GOT3 (cell line): Measurements from ENCODE around the gene GPHB5.
"Not testable (repeated sequence)": the region's sequence is repeated elsewhere in the genome, so short reads cannot be mapped to it uniquely, and the experiment has no call there.

Experiments
- DNase-seq: peaks from one replicate; lab custom pipeline; 2025; ENCODE audit warnings: mixed read lengths; lab: John Stamatoyannopoulos, UW

The GPHB5 gene

DNA sequence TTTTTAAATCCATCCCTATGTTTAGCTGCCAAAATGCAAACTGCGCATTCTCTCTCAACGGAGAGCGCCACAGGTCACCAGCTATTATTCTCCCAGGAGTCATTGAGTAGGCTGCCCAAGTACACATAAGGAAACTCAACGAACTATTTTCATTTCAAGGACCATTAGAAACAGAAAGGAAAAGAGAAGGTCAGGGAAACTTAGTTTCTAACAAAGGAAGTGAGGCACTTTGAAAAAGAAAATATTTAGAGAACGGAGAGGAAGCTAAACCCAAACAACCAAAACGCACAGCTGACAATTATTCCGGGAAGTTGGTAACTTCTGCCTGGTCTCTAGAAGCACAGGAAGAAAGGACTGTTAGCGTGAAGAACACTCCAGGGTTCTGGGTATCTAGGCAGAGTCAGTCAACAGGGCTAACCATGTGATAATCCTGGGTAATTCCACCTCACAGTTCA is 23.5 kb downstream of the GPHB5 start:
- DNase-seq = no peak

DNA sequence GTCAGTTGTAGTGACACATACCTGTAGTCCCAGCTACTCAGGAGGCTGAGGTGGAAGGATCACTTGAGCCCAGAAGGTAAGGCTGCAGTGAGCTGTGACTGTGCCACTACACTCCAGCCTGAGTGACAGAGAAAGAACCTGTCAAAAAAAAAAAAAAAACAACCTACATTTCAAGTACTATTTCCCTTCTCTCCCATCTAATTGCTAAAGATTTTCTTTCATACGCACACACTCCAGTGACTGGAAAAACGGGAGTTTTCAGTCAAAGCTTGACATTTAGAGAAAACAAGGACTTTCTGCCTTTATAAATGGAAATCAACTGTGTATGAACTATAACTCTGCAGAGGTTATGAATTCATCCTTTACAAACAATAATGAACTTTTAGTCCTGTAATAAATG is 25.9 kb downstream of the GPHB5 start:
- no peak for DNase-seq

DNA sequence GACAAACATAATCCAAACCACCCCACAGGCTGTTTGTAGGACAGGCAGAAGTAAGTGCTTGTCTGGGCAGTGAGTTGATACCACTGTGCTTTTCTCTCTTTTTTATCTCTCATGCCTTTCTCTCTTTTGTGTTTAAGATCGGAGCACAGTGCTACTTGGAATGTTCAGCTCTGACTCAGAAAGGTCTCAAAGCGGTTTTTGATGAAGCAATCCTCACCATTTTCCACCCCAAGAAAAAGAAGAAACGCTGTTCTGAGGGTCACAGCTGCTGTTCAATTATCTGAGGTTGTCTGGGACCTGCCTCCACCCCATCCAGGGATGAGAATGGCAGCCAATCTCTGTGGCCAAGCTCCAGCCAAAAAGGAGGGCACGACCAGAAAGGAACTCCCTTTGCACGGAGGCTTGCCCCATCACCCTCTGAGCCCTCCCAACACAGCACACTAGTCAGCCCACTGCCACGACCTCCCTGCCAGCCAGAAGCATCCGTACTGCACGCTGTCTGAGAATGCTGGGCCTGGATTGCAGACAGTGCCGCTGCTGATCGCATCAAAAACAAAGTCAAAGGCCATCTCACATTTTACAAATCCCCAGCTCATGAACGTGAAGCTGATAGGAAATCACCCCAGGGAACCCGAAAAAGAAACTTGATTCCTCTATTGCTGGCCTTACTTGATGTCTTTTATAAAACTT is 27.8 kb downstream of the GPHB5 start:
- DNase-seq = no peak

DNA sequence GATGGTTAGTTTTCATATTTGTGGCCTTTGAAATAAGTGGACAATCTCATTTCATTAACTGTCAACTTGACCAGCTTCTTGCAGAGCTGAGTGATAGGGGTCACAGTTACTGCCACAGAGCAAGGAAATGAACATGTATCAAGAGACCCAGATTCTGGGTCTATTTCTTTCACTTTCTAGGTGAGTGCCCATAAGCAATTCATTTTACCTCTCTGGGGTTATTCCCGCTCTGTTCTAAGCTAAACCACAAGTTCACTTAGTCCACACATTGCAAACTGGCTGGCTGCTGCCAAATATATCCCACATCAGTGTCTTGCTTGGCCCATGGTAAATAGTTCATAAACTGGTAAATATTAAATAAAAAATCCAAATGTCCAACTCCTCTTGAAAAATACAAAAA is 29.9 kb downstream of the GPHB5 start:
- DNase-seq = no peak

DNA sequence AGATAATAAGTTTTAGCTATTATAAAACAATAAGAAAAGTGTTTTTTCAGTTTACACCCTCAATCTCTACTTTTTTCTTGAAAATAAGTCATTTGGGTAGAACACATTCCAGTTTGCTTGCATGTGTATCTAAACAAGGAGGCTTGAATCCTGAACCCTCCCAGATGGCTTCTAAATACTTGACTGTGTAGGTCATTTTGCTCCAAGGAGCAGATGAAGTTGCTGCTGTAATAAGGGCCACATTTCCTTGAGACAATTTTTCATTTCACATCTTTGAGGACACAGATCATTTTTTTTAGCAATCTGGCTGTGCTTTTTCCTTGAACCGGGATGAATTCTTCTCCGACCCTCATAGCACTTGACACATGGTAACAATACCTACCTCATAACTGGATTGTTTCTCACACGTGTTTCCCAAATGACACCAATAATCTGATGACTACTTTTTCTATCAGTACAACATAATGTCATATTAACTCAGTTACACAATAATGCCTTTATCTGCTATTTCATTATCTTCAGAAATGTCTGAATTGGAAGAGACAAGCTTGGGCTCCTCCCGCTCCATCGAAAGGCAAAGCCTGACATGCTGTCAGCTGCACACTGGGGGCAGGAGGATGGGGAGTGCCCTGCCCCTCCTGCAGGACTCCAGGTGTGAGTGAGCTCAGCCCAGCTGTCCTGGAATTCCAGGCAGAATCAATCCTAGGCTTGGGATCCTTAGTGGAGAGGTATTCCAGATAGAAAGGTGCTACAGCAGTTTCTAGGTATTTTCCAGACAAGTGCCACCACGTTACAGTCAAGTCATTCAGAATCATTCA is 30.9 kb downstream of the GPHB5 start:
- DNase-seq = no peak

DNA sequence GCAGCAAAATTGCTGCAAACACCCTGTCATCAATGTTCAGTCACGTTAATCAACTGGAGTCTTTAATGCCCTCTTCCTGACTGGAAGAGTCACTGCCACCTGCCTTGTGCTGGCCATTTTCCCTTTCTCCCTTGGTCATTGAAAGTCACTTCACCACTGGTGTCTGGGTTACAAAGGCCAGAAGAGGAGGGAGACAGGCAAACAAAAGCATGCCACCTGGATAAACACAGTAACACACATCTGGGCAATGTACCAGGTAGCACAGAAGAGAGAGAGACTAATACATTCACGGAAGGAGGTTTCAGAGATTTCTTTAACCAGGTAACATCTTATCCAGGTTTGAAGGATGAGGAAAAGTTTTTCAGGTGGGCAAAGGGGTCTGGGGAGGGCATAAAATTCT is 32.7 kb downstream of the GPHB5 start:
- DNase-seq = no peak

DNA sequence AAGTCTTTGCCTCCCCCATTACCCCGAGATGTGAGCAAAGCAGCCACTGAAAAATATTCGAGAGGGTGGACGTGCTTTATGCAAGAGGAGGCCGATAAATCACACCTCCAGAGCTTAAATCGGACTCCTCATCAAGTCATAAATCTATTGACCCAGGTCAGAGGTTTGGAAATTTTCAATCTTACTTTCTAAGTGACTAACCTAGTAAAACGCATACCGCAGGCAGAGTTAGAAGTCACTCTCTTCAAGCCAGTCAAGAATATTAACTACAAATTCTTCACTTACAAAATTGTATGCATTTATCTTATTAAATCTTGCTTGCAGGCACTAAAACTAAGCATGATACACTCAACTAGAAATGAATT is 34.9 kb downstream of the GPHB5 start:
- no peak for DNase-seq

DNA sequence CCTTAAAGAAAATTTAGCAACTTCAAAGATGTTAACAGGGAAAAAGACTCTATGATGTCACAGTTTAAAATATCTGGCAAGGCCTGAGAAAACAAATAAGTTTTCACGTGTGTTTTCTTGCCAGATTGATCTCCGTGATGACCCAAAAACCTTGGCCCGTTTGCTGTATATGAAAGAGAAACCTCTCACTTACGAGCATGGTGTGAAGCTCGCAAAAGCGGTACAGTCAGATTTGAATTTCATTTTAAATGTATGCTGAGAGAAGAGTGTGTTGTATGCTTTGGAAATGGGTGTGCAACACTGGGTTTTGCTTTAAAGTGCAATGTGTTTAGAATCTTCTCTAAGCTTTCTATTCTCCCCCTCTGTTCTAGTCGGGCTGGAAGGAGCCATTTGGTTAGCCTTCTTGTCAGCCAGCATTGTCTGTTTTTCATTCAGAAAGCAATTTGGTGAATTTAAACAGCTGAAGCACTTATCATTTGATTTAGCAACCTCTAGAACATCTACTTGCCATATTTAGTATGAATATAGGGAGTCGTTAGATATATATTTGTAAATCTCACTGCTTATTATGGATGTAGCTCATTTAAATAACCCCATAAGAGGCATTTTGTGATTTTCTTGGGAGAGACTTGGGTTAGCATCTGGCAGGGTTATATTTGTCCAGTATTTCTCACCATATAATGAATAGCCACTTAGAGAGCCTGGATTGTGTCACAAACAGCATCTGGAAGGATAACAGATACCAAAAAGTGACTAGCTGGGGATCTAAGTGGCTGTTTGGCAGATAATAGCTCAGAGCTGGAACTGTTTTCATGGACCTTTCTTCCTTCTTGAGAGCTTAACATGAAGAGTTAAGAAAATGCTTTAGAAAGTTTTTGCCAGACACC is 35.5 kb downstream of the GPHB5 start:
- no peak for DNase-seq

DNA sequence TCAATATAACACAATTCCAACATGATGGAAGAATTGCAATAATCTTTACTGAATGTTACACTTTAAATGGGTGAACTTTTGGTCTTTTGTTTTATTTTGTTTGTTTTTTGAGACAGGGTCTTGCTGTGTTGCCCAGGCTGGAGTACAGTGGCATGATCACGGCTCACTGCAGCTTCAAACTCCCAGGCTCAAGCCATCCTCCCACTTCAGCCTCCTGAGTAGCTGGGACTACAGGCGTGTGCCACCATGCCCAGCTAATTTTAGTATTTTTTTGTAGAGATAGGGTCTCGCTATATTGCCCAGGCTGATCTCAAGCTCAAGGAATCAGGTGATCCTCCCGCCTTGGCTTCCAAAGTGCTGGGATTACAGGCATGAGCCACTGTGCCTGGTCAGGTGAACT is 38.8 kb downstream of the GPHB5 start:
- DNase-seq = not testable (repeated sequence)

DNA sequence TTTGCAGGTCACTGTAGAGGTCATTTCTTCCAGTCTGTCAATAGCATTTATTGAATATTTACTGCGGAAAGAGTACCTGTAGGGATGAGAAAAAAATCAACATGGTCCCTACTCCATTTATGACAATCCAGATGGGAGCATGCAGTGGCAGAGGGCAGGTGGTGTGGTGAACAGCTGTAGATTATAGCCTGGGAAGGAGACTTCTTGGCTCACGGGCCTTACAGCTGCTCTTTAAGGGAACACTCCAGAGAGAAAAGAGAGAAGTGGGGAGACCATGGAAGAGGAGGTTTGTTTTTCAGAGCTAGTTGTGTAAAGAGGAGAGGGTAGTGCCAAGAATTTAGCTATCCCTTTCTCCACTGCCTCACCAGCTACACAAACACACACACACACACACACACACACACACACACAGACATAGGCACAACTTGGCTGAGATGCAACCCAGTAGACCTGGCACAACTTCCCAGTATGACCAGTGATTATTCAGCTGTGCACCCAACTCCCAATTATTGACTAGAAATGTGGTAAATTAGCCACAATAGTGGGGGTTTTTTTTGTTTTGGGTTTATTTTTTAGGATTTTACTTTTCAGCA is 41.0 kb downstream of the GPHB5 start:
- no peak for DNase-seq

DNA sequence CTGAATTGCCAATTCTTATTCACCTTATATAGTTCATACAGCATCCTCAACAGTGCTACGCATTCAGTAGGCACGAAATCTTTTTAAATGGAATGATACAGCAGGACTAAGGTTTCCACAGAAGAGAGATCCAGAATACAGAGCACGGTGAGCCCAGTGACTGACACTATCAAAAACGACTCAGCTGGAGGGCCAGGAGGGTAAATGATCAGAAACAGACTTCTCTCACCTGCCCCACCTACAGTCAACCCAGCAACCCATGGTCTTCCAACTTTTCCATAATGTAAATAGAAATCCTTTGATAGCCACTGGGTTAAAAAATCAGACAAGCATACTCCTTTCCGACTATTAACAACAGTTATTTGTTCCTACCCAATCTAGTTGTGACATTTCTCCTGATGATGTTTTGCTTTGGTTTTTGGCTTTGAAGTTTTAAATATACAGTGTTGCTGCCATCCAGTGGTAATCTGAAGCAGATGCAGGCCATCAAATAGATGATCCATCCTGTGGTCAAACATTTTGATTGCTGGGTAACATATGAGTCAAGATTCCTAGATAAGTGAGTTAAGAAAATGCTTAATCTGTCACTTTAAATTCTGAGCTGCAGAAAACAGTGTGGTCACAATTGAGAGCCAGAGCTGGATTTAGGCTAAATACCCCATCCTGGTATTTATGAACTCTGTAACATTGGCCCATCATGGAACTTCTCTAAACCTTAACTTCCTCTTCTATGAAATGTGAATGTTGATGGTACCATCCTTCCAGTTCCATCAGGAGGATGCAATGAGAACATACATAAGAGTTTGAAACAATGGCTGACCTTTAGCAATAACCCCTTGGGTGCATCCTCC is 42.0 kb downstream of the GPHB5 start:
- no peak for DNase-seq

DNA sequence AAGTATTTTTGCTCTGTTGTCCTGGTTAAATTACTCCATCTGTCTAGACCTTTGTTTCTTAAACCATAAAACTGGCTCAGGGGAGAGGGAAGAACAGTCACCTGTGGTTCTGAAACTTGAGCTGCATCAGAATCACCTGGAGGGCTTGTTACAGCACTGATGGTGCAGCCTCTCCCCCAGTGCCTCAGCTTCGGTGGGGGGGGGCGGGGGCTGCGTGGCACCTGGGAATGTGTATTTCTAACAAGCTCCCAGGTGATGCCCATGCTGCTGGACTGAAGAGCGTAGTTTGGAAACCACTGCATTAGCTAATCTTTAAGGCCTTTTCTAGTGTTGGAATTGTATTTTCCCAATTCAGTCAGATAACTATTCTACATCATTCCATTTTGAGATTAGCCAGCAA is 42.7 kb downstream of the GPHB5 start:
- DNase-seq = no peak

DNA sequence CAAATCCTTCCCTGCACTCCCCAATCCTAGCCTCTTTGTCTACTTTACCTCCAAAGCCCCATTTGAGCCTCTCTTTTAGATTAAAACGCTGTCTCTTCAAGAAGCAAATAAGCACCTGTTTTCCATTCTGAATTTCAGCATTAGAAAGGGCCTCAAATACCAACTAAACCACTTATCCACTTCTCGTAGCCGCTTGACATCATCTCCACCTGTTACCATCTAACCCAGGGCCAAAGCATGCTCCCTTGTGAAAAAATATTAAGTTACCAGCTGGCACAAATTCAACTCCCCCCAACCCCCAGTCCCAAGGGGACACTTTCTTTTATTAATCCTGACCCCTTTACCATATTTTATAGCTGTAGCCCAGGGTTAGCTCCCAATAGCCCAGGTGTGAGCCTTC is 43.1 kb downstream of the GPHB5 start:
- DNase-seq = no peak

DNA sequence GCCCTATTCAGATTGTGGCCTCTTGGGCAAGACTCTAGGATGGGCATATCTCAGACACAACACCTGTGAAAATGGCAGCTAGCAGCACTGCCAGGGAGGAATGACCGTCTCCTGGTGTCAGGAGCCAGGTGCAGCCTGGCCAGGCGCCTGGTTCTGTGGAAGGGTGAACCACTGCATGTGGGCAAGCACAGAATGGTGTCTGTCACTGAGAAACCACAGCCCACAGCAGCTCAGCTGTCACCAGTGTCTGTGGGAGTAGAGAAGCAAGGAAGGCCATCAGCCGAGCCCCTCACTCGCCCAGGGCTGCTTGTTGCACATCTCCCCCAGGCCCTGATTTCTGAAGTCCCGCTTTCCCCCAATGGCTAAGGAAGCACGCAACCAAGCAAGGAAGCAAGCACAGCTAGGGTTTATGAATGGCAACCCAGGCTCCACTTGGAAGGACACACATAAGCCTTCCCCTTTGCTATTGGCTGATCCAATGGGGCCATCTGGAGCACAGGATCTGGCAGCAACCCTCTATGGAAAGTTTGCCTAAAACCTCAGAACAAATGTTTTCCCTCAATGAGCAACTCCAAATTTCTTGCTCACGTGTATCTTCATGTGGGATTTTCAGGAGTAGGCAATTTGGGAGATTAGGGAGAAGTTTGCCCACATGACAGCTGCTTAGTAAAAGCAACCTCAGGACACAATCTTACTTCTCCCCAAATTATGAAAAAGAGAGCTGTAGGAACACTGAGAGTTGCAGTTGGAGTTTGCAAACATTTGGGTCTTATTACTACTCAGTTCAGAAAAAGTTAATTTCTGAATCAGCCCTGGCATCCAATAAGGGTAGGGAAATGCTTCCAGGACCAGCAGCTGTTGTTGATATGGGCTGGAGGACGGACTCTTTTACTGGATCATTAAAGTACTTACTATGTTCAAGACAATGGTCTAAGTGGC is 44.7 kb downstream of the GPHB5 start:
- no peak for DNase-seq

DNA sequence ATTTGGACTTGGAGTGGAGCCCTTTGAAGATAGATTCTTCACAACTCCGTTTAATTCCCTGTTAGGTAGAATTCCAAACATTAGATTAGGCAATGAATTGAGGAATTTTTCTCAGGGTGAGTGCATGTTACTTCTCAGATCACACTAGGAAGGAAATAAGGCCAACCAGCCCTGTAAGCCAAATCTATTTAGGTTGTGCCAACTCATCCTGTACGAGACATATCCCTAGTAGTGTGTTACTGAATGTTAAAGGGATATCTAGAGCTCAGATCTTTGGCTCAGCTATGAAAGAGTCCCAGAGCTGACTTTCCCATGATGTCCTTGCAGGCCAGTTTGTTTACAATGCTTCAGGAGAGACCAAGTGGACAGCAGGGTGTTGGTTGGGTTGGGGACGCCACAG is 45.6 kb downstream of the GPHB5 start:
- no peak for DNase-seq

DNA sequence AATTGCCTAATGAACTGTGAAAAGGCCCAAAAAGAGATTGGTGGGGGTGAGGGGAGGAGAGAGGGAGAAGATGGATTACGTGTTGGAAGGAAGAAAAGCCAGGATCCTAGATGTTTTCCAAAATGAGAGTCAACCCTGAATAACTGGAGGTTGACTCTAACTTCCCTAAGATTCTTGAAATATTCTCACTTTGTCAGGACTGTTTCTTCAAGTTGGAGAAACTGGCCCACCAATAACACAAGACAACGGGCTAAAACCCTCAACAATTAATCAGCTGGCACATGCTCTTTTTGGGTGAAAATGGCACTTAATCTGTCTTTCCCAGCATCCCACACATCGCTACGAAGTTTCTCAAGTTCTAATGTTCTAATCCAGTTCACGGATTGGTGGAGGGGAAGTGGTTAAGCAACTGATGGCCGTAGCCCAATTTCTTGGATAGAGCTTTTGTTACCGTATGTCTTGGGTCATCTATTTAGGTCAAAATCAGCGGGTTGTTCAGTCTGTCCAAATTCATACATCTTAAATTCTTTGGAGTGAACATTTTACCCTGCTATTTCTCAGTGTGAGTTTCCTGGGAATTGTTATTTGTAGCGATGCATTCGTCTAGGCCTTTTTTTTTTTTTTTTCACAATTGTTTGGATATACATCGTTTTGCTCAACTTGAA is 49.0 kb downstream of the GPHB5 start:
- DNase-seq = no peak

DNA sequence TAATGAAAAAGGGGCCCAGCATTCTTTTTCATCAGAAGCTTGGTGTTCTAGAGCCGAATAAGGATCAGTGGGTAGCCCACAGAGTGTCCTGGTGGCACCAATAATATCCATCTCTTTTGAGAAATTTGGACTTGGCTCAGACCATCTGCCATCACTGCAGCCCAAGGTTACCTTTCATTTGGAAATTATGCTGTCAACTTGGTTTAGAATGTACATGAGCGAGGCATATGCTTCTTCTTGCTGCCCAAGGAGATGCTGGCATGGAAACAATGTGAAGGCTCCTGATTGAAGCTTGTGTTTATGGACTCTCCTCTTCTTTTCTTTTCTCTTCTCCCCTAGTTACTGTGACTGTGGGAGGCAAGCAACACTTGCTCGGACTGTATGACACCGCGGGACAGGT is 50.0 kb downstream of the GPHB5 start:
- no peak for DNase-seq

DNA sequence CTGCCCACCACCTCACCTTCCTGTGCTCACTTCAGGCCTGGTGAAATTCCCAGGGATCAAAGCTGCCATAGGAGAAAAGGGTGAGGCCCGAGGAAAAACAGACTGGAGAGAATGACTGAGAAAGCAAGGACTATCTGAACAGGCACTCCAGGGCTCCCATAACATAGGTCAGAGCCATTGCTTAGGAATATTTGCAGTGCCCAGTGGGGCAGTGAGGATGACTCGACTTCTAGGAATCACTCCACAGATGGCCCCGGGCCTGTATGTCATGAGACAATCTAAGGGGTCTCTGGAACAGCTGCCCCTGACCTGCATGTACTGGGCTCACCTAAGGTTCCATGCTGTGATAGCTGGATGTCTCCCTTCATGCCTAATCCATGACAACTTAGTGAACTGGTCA is 51.6 kb downstream of the GPHB5 start:
- DNase-seq = no peak

DNA sequence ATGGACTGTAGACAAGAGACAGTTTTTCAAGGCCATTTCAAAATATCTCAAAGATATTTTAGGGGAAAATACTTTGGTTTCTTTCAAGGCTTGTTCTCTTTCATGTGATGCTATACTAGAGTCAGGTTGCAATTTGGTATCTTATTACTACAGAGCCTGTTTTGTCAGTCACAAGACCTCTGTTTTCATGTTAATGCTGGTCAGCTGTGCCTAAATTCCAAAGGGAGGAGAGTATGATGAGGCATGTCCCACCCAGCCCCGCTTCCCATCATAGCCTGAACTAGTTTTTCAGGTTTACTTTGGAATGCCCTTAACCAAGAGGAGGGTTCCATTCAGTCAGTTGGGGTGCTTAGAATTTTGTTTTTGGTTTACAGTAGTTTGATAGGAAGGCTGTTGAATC is 52.6 kb downstream of the GPHB5 start:
- no peak for DNase-seq
